KBM-7 (cell line): ENCODE data around the gene RPN2.
A peak's percentile ranks its signal among the peaks of the same experiment; 100 is the strongest.

Source experiments
- DNase-seq: peaks from one replicate; pipeline ENCODE4 v3.0.0-alpha.2; 2015
- in situ Hi-C: fragments of 300-500 bp; cut with MboI; formaldehyde crosslinking; loops from 2 replicates; pipeline ENCODE4 v1.14.3; 2020; ENCODE audit warnings: low sequenced_read_pairs, low pct_unique_long_range_greater_than_20kb, mixed read lengths

The RPN2 gene

GRCh38 chr20:37236462-37236861 is 57.3 kb downstream of the RPN2 start:
- DNase-seq: no peak
- in situ Hi-C loops: no loop called here

GRCh38 chr20:37237656-37238055 is 58.5 kb downstream of the RPN2 start:
- in situ Hi-C loops: no loop called here
- DNase-seq: no peak

DNA sequence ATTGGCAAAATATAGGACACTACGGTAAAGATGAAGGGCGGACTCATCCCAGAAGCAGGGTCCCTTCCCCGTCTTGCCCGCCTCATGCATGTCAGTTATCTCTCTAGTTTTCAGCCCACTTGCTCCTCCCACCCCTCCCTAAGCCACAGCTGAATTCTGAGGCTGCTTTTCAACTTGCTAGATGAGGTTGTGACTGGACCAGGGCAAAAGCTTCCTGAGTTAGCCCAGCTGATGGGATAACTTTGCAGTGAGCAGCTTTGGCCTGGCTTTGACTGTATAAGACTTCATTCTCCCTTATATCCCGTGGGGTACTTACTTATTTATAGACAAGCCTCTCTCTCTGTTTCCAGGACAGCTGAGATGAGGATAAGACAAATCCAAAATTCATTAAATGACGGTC is 59.3 kb downstream of the RPN2 start:
- DNase-seq: no peak
- in situ Hi-C loops: no loop called here

GRCh38 chr20:37238935-37239451 is 59.9 kb downstream of the RPN2 start:
- in situ Hi-C loops: no loop called here

DNA sequence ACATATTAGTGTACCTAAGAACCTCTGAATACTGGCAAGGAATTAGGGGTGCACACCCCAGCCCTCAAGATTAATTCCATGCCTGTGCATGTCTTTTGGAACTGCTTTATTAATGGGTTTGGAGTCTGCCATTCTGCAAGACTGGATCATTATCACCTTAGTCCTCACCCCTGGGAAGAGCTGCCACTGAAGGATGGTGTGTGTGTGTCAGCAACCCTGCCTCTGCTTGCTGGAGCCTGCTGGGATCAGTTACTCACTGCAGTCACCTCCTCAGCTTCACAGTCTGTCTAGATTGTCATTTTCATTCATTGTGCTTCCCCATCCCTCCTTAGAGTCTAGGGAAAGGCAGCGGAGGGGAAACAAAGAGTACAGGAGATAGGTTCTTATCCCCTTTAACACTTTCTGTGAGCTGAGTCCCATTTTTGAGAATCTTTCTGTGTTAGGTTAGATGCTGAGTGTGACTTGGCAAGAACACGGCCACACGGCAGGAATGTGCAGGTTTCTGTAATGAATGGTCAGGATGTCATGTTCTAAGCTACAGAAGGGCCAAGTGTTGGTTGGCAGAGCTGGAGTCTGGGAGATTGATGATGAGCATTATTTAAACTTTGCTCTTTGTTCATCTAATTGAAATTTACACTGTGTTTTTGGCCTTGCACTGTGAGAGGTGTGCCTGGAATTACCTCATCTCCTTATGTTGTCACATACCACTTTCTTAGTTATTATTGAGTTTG is 61.4 kb downstream of the RPN2 start:
- DNase-seq: no peak
- in situ Hi-C loops: no loop called here

More at GRCh38 chr20:37238935-37239451, 59.9 kb downstream of the RPN2 start:
- DNase-seq: no peak

- in situ Hi-C loops: no loop called here
- DNase-seq: no peak
Observed at GRCh38 chr20:37242503-37242902, 63.4 kb downstream of the RPN2 start.

GRCh38 chr20:37243076-37243936 is 64.2 kb downstream of the RPN2 start:
- no peak for DNase-seq

DNA sequence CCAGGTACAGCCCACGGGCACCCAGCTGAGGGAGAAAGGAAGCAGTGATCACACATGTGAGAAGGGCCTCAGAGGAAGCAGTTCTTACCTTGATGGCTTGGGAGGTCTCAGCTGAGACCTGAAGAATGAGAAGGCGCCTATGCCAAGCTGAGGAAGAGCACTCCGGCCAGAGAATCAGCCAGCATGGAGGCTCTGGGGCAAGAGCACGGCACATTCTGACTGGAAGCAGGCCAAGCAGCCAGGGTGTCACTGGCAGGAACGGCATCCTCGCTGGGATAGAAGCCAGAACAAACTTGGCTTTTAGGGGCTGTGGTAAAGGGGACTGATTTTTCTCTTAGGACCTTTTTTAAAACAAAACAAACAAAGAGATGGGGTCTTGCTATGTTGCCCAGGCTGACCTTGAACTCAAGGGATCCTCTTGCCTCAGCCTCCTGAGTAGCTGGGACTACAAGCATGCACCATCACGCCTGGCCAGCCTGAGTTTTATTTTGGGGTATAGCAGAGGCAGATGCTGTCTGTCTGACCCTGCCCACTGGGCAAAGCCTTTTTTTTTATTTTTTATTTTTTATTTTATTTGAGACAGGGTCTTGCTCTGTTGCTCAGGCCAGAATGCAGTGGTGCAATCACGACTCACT is 64.9 kb downstream of the RPN2 start:
- no peak for DNase-seq
- in situ Hi-C loops: no loop called here

More at GRCh38 chr20:37243076-37243936, 64.2 kb downstream of the RPN2 start:
- in situ Hi-C loops: no loop called here

DNA sequence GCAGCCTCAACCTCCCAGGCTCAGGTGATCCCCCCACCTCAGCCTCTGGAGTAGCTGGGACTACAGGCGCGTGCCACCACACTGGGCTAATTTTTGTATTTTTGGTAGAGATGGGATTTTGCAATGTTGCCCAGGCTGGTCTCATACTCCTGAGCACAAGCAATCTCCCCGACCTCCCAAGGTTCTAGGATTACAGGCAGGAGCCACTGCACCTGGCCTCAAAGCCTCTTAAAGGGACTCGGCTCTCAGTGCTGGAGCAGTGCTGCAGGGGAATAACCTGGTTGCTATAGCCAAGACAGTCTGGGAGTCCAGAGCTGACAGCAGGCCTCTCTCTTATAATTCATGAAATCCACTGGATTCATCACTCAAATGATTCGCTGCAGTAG is 65.4 kb downstream of the RPN2 start:
- DNase-seq: no peak
- in situ Hi-C loops: no loop called here

DNA sequence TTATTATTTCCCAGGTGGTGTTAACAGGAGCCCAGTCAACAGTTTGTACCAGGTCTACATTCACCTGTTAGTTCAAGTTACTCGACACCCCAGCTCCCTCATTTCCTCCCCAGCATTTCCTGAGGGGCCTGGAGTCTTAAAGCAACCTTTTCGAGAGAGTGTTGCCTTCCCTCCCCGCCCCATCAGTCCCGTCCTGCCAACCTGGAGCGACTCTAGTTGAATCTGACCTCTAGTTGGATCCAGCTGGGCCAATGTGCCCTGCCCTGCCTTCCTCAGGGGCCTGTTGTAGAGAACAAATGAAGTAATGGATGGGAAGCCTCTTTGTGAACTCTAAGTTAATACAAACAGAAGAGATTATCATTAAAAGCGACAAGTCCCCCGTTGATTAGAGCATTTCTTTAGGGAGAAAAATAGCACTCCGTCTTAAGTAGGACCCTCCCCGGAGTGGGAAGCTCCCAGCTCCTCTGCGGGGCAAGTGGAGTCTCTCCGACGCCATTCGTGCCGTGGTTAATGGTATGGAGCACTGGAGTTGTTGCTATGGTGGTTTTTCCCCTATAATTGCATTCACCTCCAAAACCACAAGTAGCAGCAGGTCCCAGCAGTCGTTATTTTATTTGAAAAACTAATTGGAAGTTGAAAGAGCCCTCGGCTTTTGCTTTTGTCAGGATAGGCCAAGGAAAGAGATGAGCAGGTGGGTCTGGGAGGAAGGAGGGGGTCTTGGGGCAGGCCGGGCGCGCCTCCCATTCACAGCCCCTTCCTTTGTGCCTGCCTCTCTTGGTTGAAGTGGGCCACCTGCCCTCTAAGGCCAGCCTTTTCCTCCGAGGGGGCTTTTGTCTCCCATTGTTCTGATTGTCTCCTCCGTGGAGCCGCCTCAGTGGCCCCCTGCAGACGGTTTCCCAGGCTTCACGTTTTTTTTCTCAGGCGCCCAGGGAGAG is 66.4 kb downstream of the RPN2 start:
- in situ Hi-C loops: no loop called here
- no peak for DNase-seq

GRCh38 chr20:37246736-37247135 is 67.6 kb downstream of the RPN2 start:
- in situ Hi-C loops: no loop called here
- DNase-seq: no peak

DNA sequence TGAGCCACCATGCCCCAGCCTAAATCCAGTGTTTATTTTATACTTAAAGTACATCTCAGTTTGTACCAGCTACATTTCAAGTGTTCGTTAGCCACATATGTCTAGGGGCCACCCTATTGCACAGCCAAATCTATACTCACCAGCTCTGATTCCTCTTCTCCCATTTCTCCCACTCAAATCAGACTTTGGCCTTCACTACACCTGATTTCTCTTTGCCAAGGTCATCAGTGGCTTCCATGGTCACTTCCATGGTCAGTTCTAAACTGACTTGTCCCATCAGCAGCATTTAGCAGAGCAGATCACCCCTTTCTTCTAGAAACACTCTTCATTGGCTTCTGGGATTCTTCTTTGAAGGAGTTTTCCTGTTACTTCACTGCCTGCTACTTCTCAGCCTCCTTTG is 68.4 kb downstream of the RPN2 start:
- in situ Hi-C loops: no loop called here
- DNase-seq: no peak

DNA sequence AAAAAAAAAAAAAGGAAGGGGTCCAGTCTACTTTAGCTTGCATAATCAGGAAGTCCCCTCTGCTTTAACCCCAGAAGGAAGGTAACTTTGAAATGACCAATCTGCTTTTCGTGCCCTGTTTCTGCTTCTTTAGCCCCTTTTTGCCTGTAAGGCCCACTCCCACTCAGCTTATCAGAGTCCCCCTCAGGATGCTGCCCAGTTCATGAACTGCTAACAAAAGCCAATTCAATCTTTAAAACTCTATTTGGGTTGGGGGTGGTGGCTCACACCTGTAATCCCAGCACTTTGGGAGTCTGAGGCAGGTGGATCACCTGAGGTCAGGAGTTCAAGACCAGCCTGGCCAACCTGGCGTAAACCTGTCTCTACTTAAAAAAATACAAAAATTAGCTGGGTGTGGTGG is 70.2 kb downstream of the RPN2 start:
- DNase-seq: peak; percentile 17
- in situ Hi-C loops: no loop called here

GRCh38 chr20:37251825-37252477 is 72.8 kb downstream of the RPN2 start:
- DNase-seq: no peak
- in situ Hi-C loops: no loop called here

GRCh38 chr20:37253087-37253486 is 74.0 kb downstream of the RPN2 start:
- in situ Hi-C loops: no loop called here
- DNase-seq: no peak

DNA sequence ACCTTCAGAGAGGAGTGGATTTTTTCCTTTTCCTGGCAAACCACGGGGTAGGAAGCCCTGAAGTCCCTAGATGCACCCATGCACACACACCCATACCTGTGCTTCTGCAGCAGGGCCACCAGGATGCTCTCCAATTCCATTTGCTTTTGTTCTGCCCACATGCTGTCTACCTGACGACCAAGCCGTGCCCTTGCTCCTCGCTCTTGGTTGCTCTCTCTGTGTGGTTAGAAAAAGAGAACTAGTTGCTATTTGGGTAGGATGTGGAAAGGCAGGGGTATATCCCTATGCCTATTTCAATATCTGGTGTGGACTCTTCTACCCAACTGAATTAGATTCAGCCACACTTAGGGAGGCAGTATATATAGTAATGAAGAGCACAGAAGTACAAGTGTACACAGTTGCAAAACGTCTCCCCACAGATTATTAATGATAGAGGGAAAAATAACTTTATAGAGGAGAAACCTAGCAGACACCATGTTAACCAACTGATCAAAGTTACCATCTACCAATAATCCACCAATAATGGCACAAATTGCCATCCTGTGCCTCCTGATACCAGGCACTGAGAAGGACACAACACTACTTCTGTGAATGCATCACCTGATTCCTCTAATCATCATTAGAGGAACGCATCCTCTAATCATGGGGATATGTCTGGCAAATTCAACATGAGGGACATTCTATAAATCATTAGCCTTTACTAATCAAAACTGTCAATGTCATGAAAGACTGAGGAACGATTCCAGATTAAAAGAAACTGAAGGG is 75.2 kb downstream of the RPN2 start:
- in situ Hi-C loops: no loop called here
- DNase-seq: peak; percentile 18

DNA sequence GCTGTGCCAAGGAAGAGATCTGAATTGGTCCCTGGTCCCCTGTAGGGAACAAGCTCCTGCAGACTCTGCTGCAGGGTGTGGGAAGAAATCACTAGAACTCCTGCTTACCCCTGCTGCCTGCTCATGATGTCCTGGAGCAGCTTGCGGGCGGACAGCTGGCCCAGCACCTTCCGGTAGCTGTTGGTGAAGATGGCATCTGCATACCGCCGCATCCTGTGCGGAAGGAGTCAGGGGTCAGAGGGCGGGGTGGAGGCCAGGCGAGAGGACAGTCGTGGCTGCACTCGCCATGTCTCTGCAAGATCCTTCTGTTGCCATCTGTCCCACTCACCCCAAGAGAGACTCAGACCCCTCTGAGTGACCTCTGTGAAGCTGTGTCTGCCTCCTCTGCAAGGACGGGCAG is 77.2 kb downstream of the RPN2 start:
- DNase-seq: no peak
- in situ Hi-C loops: no loop called here

DNA sequence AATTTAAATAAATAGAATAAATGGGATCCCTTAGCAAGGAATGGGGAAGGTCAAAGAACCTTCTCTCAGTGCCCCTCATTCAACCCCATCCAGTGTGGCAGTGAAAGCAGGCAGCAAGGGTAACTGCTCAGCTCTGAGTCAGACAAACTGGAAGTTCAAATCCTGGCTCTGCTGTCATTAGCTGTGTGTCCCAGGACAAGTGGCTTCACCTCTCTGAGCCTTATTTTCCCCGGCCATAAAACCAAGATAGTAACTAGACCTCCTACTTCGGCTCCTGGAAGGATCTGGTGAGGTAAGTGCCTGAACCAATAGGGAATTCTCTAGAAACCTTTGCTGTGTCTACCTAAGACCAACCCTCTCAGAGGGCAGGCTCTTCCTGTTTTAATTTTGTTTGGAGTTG is 78.4 kb downstream of the RPN2 start:
- in situ Hi-C loops: no loop called here
- DNase-seq: no peak
